SH-SY5Y (cell line): Measurements from ENCODE around the gene TMPRSS3.

Source experiments
- GATA2 ChIP-seq: IDR thresholded peaks from 2 replicates; pipeline ENCODE4 v1.6.1; 2011; ENCODE audit warnings: mild to moderate bottlenecking, low read depth, low read length
- GATA3 ChIP-seq: IDR thresholded peaks from 2 replicates; pipeline ENCODE4 v1.6.1; 2011; ENCODE audit warnings: low read depth, mild to moderate bottlenecking, low read length, moderate library complexity

DNA sequence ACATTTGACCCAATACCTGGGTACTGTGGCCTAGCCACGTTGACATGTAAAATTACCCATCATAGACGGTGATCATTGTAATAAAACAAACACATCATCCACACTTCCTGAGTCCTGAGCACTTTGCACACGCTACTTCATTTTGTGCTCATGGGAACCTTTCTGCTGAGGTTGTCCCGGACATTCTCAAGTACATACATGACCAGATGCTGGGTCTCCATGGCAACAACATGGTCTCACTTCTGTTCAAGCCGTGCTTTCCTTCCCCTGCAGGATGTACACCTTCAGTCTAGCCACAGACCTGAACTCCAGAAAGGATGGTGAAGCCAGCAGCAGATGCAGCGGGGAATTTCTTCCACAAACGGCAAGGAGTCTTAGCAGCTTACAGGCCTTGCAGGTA is 30.6 kb upstream of the TMPRSS3 start:
- TF ChIP-seq GATA2: no peak
- no peak for TF ChIP-seq GATA3
